K562 (cell line): ENCODE data around the gene VAT1L.

ENCODE experiments used
- POLR2G ChIP-seq: fragments of 200-400 bp; formaldehyde crosslinking; IDR thresholded peaks from 2 replicates; pipeline ENCODE4 v1.6.1; 2017; ENCODE audit warnings: low read depth, mild to moderate bottlenecking, antibody characterized with exemption, low read length, moderate library complexity
- RAD21 ChIP-seq, 2 experiments: fragments of 250-450 bp in 1 of 2; fragments of 450-650 bp in 1 of 2; sonication (Bioruptor Pico) in 1 of 2; formaldehyde crosslinking in 1 of 2; IDR thresholded peaks in 1 of 2; conservative IDR thresholded peaks in 1 of 2; 2 replicates each; pipeline versions ENCODE4 v1.4.0 to v1.8.0; 2020 to 2022; ENCODE audit warnings: mild to moderate bottlenecking in 2 of 2, moderate library complexity in 1 of 2

- TF ChIP-seq RAD21 (CRISPR knock-in tag; conservative IDR thresholded peaks at IDR 0.05 in 1 of 2, IDR thresholded peaks at IDR 0.05 in 1 of 2) (no peak), POLR2G (no peak)
Measured at GRCh38 chr16:77977339-77977738, 189.0 kb downstream of the VAT1L start.
